Lower leg skin (tissue), 3 donors: ENCODE data around the gene DBH.

Experiments
- POLR2A ChIP-seq, 2 donors: fragments of 450-650 bp; IDR thresholded peaks; one replicate each; pipeline ENCODE4 v1.6.1; 2016 to 2017; ENCODE audit warnings: antibody characterized with exemption in 2 of 2, mild to moderate bottlenecking in 1 of 2, moderate library complexity in 1 of 2
- TF ChIP-seq, protein P1 (sequence below), 3 donors: fragments of 450-650 bp; IDR thresholded peaks; one replicate each; pipeline ENCODE4 v1.5.1; 2016; ENCODE audit warnings: antibody characterized with exemption in 3 of 3, mild to moderate bottlenecking in 3 of 3, moderate library complexity in 2 of 3

DNA sequence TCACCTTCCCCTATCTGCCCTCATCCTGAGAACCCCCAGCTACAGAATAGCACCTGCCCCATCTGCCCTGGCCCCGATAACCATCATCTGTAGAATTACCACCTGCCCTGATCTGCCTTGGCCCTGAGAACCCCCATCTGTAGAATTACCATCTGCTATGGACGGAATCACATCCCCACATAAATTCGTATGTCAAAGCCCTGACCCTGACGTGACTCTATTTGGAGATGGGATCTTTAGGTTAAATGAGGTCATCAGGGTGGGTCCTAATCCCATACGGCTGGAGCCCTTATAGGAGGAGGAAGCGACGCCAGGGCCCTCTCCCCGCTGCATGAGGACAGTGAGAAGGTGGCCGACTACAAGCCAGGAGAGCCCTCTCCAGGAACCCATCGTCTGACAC, 69.4 kb downstream of the DBH start:
- TF ChIP-seq, protein P1, sequence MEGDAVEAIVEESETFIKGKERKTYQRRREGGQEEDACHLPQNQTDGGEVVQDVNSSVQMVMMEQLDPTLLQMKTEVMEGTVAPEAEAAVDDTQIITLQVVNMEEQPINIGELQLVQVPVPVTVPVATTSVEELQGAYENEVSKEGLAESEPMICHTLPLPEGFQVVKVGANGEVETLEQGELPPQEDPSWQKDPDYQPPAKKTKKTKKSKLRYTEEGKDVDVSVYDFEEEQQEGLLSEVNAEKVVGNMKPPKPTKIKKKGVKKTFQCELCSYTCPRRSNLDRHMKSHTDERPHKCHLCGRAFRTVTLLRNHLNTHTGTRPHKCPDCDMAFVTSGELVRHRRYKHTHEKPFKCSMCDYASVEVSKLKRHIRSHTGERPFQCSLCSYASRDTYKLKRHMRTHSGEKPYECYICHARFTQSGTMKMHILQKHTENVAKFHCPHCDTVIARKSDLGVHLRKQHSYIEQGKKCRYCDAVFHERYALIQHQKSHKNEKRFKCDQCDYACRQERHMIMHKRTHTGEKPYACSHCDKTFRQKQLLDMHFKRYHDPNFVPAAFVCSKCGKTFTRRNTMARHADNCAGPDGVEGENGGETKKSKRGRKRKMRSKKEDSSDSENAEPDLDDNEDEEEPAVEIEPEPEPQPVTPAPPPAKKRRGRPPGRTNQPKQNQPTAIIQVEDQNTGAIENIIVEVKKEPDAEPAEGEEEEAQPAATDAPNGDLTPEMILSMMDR (IDR thresholded peaks at IDR 0.05), result no peak
- TF ChIP-seq POLR2A (IDR thresholded peaks at IDR 0.05), result no peak
